Skeletal muscle satellite cell (primary cell): ENCODE results near the gene RPAIN.

Source experiments
- H3K27me3 ChIP-seq: 2 replicates; pipeline ENCODE4 v1.7.0; 2013; ENCODE audit warnings: low read length; ENCODE audit not compliant: control insufficient read depth, insufficient read depth
- H3K36me3 ChIP-seq: 2 replicates; pipeline ENCODE4 v1.7.0; 2013; ENCODE audit warnings: mild to moderate bottlenecking, control low read depth, low read length; ENCODE audit not compliant: insufficient read depth
- H3K4me1 ChIP-seq: 2 replicates; pipeline ENCODE4 v1.7.0; 2013; ENCODE audit warnings: low read length; ENCODE audit not compliant: control insufficient read depth, insufficient read depth
- H3K4me2 ChIP-seq: 2 replicates; pipeline ENCODE4 v1.7.0; 2013; ENCODE audit warnings: mild to moderate bottlenecking, low read length
- H3K4me3 ChIP-seq: 2 replicates; pipeline ENCODE4 v1.7.0; 2013; ENCODE audit warnings: low read length
- H3K9ac ChIP-seq: 2 replicates; pipeline ENCODE4 v1.7.0; 2013; ENCODE audit warnings: mild to moderate bottlenecking, low read depth, low read length, moderate library complexity
- H3K9me3 ChIP-seq: replicated peaks from 2 replicates; pipeline ENCODE4 v1.7.0; 2013; ENCODE audit warnings: mild to moderate bottlenecking, control low read depth, low read length

Gene RPAIN

DNA sequence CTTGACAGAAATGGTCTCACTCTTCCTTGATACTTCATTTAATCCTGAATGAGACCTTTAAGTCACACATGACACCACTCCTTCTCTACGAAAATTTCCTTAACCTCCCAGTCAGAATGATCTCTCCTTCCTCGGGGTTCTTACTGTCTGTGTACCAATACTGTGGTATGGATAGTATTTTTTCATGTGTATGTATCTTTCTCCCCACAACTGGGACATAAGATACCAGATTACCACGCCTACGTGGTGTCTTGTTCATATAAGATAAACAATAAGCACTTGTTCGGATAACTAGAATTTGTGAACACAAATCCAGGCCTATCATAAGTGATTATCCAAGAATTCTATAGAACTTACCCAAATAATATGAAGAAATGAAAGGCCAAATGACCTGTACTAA is 11.8 kb upstream of the RPAIN start:
- Histone ChIP-seq H3K4me3 (no peak overlapping the region), H3K36me3 (peaks cover 73% of the 10 kb centered on the region), H3K4me2 (no peak overlapping the region), H3K9ac (no peak overlapping the region), H3K27me3 (no peaks in the 10 kb centered on the region), H3K4me1 (peaks cover 4% of the 10 kb centered on the region), H3K9me3 (no peaks in the 10 kb centered on the region)

DNA sequence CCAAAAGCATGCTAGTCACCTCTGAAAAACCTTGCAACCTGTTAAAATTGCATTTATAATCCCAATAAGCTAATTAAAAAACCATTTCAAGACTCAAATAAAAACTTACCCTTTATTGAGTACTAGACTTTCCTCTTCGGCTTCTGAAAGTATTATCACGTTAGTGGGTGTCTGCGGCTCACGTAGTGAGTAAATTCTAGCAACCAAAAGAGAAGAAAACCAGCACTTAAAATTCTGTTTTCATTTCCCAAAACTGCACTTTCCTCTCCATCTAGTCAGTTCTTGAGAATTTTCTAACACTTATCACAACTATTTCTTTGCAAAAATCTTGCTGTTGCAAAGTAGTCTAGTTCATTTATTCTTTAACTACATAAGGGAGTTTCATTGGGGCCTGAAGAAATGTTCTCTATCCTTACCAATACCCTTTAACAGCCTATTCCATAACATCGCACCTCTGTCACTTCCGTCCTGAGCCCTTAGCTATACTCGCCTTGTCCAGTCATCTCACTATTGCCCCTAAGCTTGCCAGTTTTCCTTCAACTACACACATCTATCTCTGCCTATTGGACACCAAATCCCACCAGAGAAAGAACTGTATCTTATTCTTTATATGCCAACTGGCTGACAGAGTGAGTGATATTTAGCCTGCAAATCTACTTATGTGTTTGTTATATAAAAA is 9.2 kb upstream of the RPAIN start:
- Histone ChIP-seq H3K4me2 (no peak overlapping the region), H3K36me3 (peaks cover 62% of the 10 kb centered on the region), H3K4me1 (peaks cover 15% of the 10 kb centered on the region), H3K4me3 (no peak overlapping the region), H3K27me3 (no peaks in the 10 kb centered on the region), H3K9ac (no peak overlapping the region), H3K9me3 (no peaks in the 10 kb centered on the region)

DNA sequence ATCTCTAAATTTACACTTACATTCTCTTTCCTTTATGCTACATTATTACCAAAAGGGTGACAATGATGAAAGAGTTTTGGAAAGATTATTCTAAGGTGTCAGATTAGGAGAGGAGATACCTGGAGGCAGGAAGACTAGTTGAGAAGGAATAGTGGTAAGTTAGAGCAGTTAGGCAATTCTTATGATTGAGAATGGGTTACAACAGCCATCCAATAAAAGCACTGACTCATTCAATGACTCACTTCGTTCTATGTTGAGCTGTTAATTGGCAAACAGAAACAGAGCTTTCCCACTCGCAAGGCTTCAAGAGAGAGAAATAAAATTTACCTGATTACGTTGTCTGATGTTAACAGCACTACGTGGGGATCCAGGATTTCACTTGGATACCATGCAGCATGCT is 6.3 kb upstream of the RPAIN start:
- H3K36me3 ChIP-seq, result peaks cover 40% of the 10 kb centered on the region
- no peaks in the 10 kb centered on the region for H3K27me3 ChIP-seq
- no peaks in the 10 kb centered on the region for H3K9me3 ChIP-seq
- peaks cover 19% of the 10 kb centered on the region for H3K4me1 ChIP-seq
- no peak overlapping the region for H3K9ac ChIP-seq
- no peak overlapping the region for H3K4me3 ChIP-seq
- peak overlapping the region; percentile 11 for H3K4me2 ChIP-seq

DNA sequence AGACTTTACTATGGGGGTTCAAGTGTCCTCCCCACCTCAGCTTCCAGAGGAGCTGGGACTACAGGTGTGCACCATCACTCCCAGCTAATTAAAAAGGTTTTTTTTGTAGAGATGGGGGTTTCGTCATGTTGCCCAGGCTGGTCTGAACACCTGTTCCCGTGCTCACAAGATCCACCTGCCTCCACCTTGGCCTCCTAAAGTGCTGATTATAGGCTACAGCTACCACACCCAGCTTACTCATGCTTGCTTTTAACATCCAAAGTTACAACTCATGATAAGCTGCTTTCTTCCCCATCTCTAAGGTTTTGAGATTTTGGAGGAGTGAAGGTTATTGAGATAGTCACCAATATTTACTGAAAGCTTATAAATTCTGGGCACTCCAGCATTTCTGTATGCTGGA is 3.1 kb upstream of the RPAIN start:
- Histone ChIP-seq H3K36me3 (peaks cover 19% of the 10 kb centered on the region), H3K4me1 (peaks cover 29% of the 10 kb centered on the region)

DNA sequence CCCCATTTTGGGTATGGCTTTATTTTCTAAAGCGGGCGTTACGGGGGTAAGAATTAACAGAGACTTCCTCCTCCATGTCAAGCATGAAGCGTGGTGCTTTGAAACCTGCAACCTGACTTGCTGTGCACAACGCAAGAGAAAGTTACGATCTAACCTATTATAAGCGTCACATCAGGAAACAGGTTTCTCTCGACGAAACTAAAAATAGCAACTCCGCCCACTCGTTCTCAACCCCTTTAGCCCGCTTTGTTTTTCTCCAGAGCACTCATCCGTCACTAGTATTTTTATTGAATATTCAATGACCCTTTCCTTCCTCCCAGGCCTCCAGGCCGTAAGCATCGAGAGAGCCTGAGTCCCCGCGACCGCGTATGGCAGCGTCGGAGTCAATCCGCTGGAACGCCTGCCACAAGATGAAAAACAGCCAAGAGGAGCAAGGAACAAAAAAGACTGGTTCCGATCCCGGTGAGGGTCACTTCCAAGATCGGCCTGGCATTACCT is 1.1 kb upstream of the RPAIN start:
- Histone ChIP-seq H3K9me3 (no peaks in the 10 kb centered on the region), H3K4me3 (peak overlapping the region; percentile 89), H3K4me1 (peaks cover 29% of the 10 kb centered on the region), H3K36me3 (peaks cover 13% of the 10 kb centered on the region), H3K9ac (peak overlapping the region; percentile 89), H3K4me2 (peak overlapping the region; percentile 79), H3K27me3 (no peaks in the 10 kb centered on the region)

More for the DNA sequence above, 3.1 kb upstream of the RPAIN start:
- no peaks in the 10 kb centered on the region for H3K27me3 ChIP-seq
- no peak overlapping the region for H3K4me3 ChIP-seq
- H3K4me2 ChIP-seq, result no peak overlapping the region
- no peaks in the 10 kb centered on the region for H3K9me3 ChIP-seq
- H3K9ac ChIP-seq, result no peak overlapping the region

DNA sequence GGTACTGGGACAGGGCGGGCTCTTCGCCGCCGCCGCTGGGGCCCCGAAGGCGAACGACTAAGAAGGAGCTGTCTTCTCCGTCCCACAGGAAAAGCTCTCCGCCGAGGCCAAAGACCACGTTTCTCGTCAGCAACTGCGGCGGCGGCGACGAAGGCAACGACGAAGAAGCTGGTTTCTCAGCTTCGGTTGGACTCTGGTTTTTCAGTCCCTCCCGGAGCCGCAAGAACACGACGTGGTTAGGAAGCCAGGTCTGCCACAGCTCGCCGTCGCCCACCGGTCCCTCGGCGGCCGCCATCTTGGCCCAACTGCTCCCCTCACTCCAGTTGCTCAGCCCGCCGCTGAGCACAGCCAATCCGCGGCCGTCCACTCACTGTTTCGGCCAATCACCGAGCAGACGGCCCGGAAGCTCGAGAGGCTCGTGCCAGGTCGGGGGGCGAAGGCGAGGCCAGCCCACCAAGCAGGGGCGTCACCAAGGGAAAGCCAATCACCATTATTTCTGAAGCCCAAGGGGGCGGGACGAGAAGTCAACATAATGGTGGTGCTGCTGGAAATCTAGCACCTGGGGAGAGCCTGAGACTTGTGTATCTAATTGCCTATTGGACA is 525 bp upstream of the RPAIN start, which contains the start of gene NUP88:
Gene NUP88 (minus strand): TSS at position 307 of the 603 bp plus-strand sequence. CDS start 12 bp downstream, at position 295.
- H3K4me3 ChIP-seq, result peak within 1 kb of the TSS; percentile 89
- no peaks in the 10 kb centered on the region for H3K9me3 ChIP-seq
- H3K4me2 ChIP-seq, result peak within 1 kb of the TSS; percentile 79
- H3K4me1 ChIP-seq, result peaks cover 25% of the 10 kb centered on the region
- H3K27me3 ChIP-seq, result no peaks in the 10 kb centered on the region
- H3K36me3 ChIP-seq, result peaks cover 16% of the 10 kb centered on the region
- peak within 1 kb of the TSS; percentile 89 for H3K9ac ChIP-seq

DNA sequence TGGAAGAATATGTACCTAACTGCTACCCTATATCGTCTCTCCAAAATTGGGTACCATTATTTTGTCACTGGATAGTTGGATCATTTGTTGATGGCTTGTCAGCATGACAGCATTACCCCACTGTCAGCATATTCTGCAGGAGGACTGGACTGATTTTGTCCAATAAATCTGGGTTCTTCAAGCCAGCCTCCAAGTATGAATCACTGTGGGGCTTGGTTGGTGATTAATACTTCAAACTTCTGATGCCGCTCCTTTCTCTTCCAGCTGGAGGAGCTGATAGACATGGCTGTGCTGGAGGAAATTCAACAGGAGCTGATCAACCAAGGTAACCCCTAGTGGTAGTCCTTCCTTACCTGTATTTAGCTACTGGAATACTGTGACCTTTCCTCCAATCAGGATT is 2.5 kb downstream of the RPAIN start:
- Histone ChIP-seq H3K9me3 (no peaks in the 10 kb centered on the region), H3K4me1 (peaks cover 25% of the 10 kb centered on the region), H3K27me3 (no peaks in the 10 kb centered on the region), H3K36me3 (peaks cover 27% of the 10 kb centered on the region), H3K4me3 (peak overlapping the region; percentile 0), H3K4me2 (peak overlapping the region; percentile 18), H3K9ac (no peak overlapping the region)

DNA sequence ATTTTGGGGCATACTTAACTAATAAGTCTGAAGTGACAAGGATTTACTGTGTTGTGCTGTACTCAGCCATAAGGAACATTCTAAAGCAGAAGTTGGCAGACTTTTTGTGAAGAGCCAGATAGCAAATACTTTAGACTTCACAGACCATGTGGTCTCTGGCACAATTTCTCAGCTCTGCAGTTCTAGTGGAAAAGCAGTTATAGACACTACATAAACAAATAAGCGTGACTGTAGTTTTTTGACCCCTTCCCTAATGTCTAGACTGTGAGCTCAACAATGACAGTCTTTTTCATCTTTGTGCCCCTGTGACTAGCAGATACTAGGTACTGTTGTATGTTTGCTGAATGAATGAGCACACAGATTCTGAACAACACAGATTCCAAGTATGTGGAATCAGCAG is 4.9 kb downstream of the RPAIN start:
- Histone ChIP-seq H3K4me1 (peaks cover 21% of the 10 kb centered on the region), H3K4me2 (no peak overlapping the region), H3K27me3 (no peaks in the 10 kb centered on the region), H3K4me3 (no peak overlapping the region), H3K9me3 (no peaks in the 10 kb centered on the region), H3K36me3 (peaks cover 39% of the 10 kb centered on the region), H3K9ac (no peak overlapping the region)

DNA sequence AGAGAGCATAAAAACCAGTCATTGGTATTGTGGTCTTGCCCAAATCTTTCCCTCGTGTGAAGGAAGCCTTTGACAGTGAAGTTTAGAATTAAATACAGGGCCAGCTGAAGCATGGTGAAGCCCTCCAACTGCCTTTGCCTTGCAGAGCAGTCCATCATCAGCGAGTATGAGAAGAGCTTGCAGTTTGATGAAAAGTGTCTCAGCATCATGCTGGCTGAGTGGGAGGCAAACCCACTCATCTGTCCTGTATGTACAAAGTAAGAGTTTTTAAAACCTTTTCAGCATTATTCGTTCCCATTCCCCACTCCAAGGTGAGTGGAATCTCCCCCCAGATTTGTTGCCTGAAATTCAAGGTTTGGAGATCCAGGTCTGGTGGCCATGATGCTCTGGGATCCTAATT is 5.8 kb downstream of the RPAIN start:
- no peaks in the 10 kb centered on the region for H3K9me3 ChIP-seq
- no peak overlapping the region for H3K4me2 ChIP-seq
- H3K36me3 ChIP-seq, result peaks cover 46% of the 10 kb centered on the region
- H3K4me3 ChIP-seq, result no peak overlapping the region
- H3K4me1 ChIP-seq, result peaks cover 17% of the 10 kb centered on the region
- H3K27me3 ChIP-seq, result no peaks in the 10 kb centered on the region
- H3K9ac ChIP-seq, result no peak overlapping the region

DNA sequence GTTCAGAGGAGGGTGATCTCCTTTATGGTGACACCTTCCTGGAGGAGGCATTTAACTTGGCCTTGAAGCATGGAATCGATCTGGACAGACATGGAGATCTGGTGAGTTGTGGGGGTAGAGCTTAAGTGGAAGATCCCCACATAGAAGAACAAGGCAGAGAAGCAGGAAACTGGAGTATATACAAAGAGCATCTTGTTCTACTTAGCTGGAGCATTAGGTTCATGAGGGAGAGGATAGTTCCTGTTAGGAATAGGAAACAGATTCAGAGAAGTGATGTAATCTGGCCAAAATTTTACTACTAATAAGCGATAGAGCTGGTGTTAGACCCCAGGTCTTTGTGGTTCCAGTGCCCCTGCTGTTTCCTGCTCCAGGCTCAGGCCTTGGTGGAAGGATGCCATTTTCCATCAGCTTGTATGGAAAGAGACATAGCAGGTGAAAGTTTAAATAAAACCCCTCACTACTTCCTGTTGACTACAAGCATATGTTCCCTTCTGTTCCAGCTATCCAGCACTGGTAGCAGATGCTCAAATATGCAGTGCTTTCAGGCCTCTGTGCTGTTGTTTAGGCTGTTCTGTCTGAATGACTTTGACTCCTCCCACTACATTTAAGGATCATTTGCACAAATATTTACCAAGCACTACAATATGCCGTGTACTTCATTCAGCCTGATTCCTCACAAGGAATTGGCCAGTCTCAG is 9.4 kb downstream of the RPAIN start:
- no peak overlapping the region for H3K9ac ChIP-seq
- no peaks in the 10 kb centered on the region for H3K27me3 ChIP-seq
- H3K4me3 ChIP-seq, result no peak overlapping the region
- no peak overlapping the region for H3K4me2 ChIP-seq
- no peaks in the 10 kb centered on the region for H3K4me1 ChIP-seq
- peaks cover 69% of the 10 kb centered on the region for H3K36me3 ChIP-seq
- no peaks in the 10 kb centered on the region for H3K9me3 ChIP-seq

DNA sequence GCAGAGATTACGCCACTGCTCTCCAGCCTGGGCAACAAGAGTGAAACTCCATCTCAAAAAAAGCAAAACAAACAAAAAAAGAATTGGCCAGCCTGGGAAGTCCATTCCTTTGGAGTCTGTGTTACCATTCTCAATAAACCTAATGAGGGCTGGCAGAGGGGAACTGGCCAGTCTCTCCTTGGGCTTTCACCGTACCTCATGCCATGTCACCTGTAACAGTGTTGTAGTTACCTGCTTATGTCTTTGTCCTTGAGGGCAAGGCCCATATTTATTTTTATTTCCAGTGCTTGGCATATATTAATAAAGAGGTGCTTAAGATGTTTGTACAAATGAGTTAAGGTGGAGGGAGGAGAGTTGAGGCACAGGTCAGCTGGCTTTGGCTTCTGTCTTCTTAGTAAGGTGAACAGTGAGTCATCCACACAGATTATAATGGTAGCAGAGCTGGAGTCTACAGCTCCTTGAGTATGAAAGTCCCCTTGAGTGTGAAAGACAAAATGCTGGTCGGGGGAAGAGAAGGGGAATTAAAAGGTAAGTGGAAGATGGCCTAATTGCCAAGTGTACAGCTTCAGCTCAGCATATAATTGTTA is 10.5 kb downstream of the RPAIN start:
- Histone ChIP-seq H3K9ac (no peak overlapping the region), H3K4me2 (no peak overlapping the region), H3K9me3 (no peaks in the 10 kb centered on the region), H3K36me3 (peaks cover 70% of the 10 kb centered on the region), H3K4me1 (no peaks in the 10 kb centered on the region), H3K4me3 (no peak overlapping the region), H3K27me3 (no peaks in the 10 kb centered on the region)
